Motor neuron (in vitro differentiated cells): Measurements from ENCODE around the gene VSIG2. TPM values are rescaled to one million over a fixed set of nuclear protein-coding genes. Genes with fewer than 3 reads are reported as not detected.

ENCODE experiments used
- total RNA-seq, 8 experiments: library from RNA; unstranded; fragments of 300-600 nt; gene quantifications; 2 replicates each; pipeline versions ENCODE4 v1.2.3 to v1.2.4, GENCODE V29; 2022

Gene VSIG2
- total RNA-seq, 8 experiments from 2014 or later = 0.17 to 2.0 (median 0.90) TPM; not detected in 3

Other genes starting within 250 kb of the VSIG2 start
- gene OR8B12, start 208.6 kb downstream of the VSIG2 start, total RNA-seq = 1 to 10 TPM in 1 of 8 experiments, under 1 TPM in 3, not detected in 4; 0.25 to 1.2 (median 0.40) TPM
- under 1 TPM in 5 of 8 experiments, not detected in 3; 0.04 to 0.66 (median 0.23) TPM for gene OR8A1, start 182.3 kb downstream of the VSIG2 start, total RNA-seq
- under 1 TPM in 2 of 8 experiments, not detected in 6; 0.33 to 0.42 TPM for gene PANX3, start 140.8 kb downstream of the VSIG2 start, total RNA-seq
- 10 to 100 TPM; 16.8 to 49.6 (median 25.9) TPM for gene TBRG1, start 129.4 kb downstream of the VSIG2 start, total RNA-seq
- gene SIAE, start 78.5 kb downstream of the VSIG2 start, total RNA-seq = 10 to 100 TPM in 4 of 8 experiments, 1 to 10 TPM in 4; 3.2 to 78.6 (median 15.5) TPM
- gene SPA17, start 78.4 kb downstream of the VSIG2 start, total RNA-seq = 10 to 100 TPM; 13.7 to 71.4 (median 20.1) TPM
- 10 to 100 TPM in 3 of 8 experiments, 1 to 10 TPM in 2, under 1 TPM in 3; 0.49 to 34.2 (median 2.6) TPM for gene NRGN, start 12.3 kb downstream of the VSIG2 start, total RNA-seq
- gene ESAM, start 10.0 kb upstream of the VSIG2 start, total RNA-seq = 1 to 10 TPM in 3 of 8 experiments, under 1 TPM in 5; 0.11 to 9.3 (median 0.67) TPM
- gene MSANTD2, start 48.2 kb upstream of the VSIG2 start, total RNA-seq = 10 to 100 TPM in 7 of 8 experiments, 1 to 10 TPM in 1; 9.8 to 53.9 (median 14.8) TPM
- gene ROBO3, start 113.2 kb upstream of the VSIG2 start, total RNA-seq = 10 to 100 TPM in 5 of 8 experiments, 1 to 10 TPM in 3; 6.3 to 43.6 (median 15.9) TPM
- gene ROBO4, start 145.6 kb upstream of the VSIG2 start, total RNA-seq = 1 to 10 TPM in 2 of 8 experiments, under 1 TPM in 5, not detected in 1; 0.05 to 1.9 (median 0.73) TPM
- 10 to 100 TPM in 1 of 8 experiments, not detected in 7; 12.8 TPM for gene HEPN1, start 167.0 kb upstream of the VSIG2 start, total RNA-seq
- gene HEPACAM, start 183.8 kb upstream of the VSIG2 start, total RNA-seq = 10 to 100 TPM in 1 of 8 experiments, under 1 TPM in 5, not detected in 2; 0.05 to 14.0 (median 0.12) TPM
- 1 to 10 TPM in 7 of 8 experiments, under 1 TPM in 1; 0.87 to 4.7 (median 2.5) TPM for gene CCDC15, start 201.9 kb upstream of the VSIG2 start, total RNA-seq